K562 (cell line): ENCODE data around the gene MRPS18B. TPM values are rescaled to one million over a fixed set of nuclear protein-coding genes. Genes with fewer than 3 reads are reported as not detected.

Experiments
- BACH1 ChIP-seq: fragments of 200-800 bp; sonication (Bioruptor generic); IDR thresholded peaks from 2 replicates; pipeline ENCODE4 v1.6.1; 2016; ENCODE audit warnings: missing genetic modification characterization, missing compliant biosample characterization
- CBX8 ChIP-seq: fragments of 200-600 bp; sonication (generic); IDR thresholded peaks from 2 replicates; pipeline ENCODE4 v1.6.1; 2012; ENCODE audit warnings: borderline replicate concordance, mixed run types, low read depth, mild to moderate bottlenecking, moderate library complexity, mixed read lengths, low read length, control low read depth, inconsistent platforms; ENCODE audit not compliant: poor library complexity, severe bottlenecking; ENCODE audit errors: extremely low read depth
- ETV1 ChIP-seq: fragments of 450-650 bp; conservative IDR thresholded peaks from 2 replicates; pipeline ENCODE4 v1.6.1; 2016; ENCODE audit warnings: missing genetic modification characterization, control low read depth, low read depth, missing compliant biosample characterization
- IFI16 ChIP-seq: fragments of 250-450 bp; sonication (Bioruptor Pico); IDR thresholded peaks from 2 replicates; pipeline ENCODE4 v2.1.2; 2022; ENCODE audit warnings: mild to moderate bottlenecking, inconsistent platforms
- NFIC ChIP-seq: fragments of 450-650 bp; IDR thresholded peaks from 2 replicates; pipeline ENCODE4 v1.6.1; 2017; ENCODE audit warnings: mild to moderate bottlenecking, inconsistent platforms
- NFRKB ChIP-seq: fragments of 450-650 bp; IDR thresholded peaks from 2 replicates; pipeline ENCODE4 v1.6.1; 2016; ENCODE audit warnings: low read depth
- PML ChIP-seq: IDR thresholded peaks from 2 replicates; pipeline ENCODE4 v1.6.1; 2012; ENCODE audit warnings: low read length, inconsistent platforms
- POLR2H ChIP-seq: IDR thresholded peaks from 2 replicates; pipeline ENCODE4 v1.6.1; 2016; ENCODE audit warnings: missing genetic modification characterization, low read depth, mild to moderate bottlenecking, control low read depth, missing compliant biosample characterization, moderate library complexity
- POLR3G ChIP-seq: IDR thresholded peaks from 2 replicates; pipeline ENCODE4 v1.6.1; 2011; ENCODE audit not compliant: insufficient read length, insufficient replicate concordance; ENCODE audit errors: extremely low read depth
- ZFPM2 ChIP-seq: fragments of 250-450 bp; sonication (Bioruptor Pico); IDR thresholded peaks from 2 replicates; pipeline ENCODE4 v1.5.1; 2022; ENCODE audit warnings: mild to moderate bottlenecking
- ZNF212 ChIP-seq: fragments of 450-650 bp; formaldehyde crosslinking; IDR thresholded peaks from 2 replicates; pipeline ENCODE4 v1.4.0; 2020; ENCODE audit warnings: mild to moderate bottlenecking
- ZNF408 ChIP-seq: fragments of 250-450 bp; sonication (Bioruptor Pico); IDR thresholded peaks from 2 replicates; pipeline ENCODE4 v1.4.0; 2020; ENCODE audit warnings: low read depth, mild to moderate bottlenecking, moderate library complexity
- polyA plus RNA-seq, 8 experiments: library from polyadenylated mRNA; depleted of rRNA in 4 of 8; stranded (reverse) in 5 of 8; unstranded in 3 of 8; fragments of >200 nt; fragmentation: Nextera tagmentation in 2 of 8; fragmentation: Illumina TruSeq in 1 of 8; extraction: Ambion mirVana in 2 of 8; extraction: Trizol in 1 of 8; gene quantifications; 2 replicates each; pipeline versions ENCODE4 v1.2.1 to v1.2.3, GENCODE V29; 2011 to 2014; ENCODE audit warnings: inconsistent platforms in 1 of 8, missing spikeins in 1 of 8
- total RNA-seq, 7 experiments: library from RNA; depleted of rRNA in 6 of 7; stranded (reverse); fragments of >200 nt in 6 of 7; fragmentation: Illumina TruSeq in 2 of 7; extraction: Trizol in 2 of 7; gene quantifications; 2 replicates each; pipeline versions ENCODE4 v1.2.1 to v1.2.3, GENCODE V29; 2011 to 2021; ENCODE audit warnings: low replicate concordance in 1 of 7
- TF ChIP-seq, protein P1 (sequence below): sonication (generic); formaldehyde crosslinking; IDR thresholded peaks from 2 replicates; pipeline ENCODE4 v1.8.0; 2022; ENCODE audit warnings: mild to moderate bottlenecking, missing genetic modification reagents
- TF ChIP-seq, protein P2 (sequence below): sonication (generic); formaldehyde crosslinking; IDR thresholded peaks from 2 replicates; pipeline ENCODE4 v1.8.0; 2022; ENCODE audit warnings: mild to moderate bottlenecking, low read depth, missing genetic modification reagents
- TF ChIP-seq, protein P3 (sequence below): fragments of 450-650 bp; IDR thresholded peaks from 2 replicates; pipeline ENCODE4 v1.6.1; 2018; ENCODE audit warnings: mild to moderate bottlenecking, low read depth; ENCODE audit not compliant: partially characterized antibody
- TF ChIP-seq, protein P4 (sequence below): fragments of 450-650 bp; formaldehyde crosslinking; IDR thresholded peaks from 2 replicates; pipeline ENCODE4 v1.4.0; 2020; ENCODE audit warnings: mild to moderate bottlenecking, moderate library complexity
- TF ChIP-seq, protein P5 (sequence below): sonication (generic); formaldehyde crosslinking; IDR thresholded peaks from 2 replicates; pipeline ENCODE4 v1.9.0; 2022; ENCODE audit warnings: mild to moderate bottlenecking, missing genetic modification reagents

The MRPS18B gene
- total and polyA plus RNA-seq, 9 of the 15 experiments (the other 6 are each of a cell fraction or from before 2014, with no cell fraction given) = 132 to 383 (median 178) TPM

DNA sequence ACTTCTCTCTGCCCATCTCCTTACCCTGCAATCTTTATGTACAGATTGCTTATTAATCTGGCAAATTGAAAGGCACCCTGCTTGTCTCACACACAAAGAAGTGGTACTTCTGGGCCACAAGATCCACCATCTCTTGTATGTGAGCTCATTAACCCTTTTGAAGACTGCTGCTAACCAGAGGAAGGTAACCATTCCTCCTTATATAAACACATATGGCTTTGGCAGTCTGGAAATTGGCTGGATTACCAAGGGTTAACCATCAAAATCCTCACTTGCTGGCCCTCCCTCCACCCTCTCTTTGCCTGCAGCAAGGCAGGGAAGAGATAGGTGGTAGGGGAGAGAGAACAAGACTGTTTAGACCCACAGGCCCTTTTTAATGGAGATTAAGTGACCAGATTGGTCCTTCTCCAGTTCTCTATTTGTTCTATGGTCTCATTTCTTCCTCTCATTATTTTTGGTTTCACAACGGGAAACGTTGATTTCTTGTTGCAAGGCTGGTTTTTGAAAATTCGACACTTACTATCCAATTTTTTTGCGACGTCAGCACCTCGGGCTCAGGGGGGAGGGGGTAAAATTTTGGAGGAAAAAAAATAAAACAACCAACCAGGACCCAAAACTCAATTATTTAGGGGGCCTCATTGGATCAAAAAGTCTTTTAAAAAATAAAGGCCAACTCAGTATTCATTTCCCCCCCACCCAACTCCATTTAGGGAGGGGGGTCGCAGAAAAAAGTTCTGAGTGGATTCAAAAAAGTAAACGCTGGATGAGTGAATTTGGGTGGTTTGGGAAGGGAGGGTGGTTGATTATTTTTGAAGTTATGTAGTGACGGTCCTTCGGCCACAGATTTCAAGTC is 1.5 kb upstream of the MRPS18B start (continued):
- TF ChIP-seq, protein P1, sequence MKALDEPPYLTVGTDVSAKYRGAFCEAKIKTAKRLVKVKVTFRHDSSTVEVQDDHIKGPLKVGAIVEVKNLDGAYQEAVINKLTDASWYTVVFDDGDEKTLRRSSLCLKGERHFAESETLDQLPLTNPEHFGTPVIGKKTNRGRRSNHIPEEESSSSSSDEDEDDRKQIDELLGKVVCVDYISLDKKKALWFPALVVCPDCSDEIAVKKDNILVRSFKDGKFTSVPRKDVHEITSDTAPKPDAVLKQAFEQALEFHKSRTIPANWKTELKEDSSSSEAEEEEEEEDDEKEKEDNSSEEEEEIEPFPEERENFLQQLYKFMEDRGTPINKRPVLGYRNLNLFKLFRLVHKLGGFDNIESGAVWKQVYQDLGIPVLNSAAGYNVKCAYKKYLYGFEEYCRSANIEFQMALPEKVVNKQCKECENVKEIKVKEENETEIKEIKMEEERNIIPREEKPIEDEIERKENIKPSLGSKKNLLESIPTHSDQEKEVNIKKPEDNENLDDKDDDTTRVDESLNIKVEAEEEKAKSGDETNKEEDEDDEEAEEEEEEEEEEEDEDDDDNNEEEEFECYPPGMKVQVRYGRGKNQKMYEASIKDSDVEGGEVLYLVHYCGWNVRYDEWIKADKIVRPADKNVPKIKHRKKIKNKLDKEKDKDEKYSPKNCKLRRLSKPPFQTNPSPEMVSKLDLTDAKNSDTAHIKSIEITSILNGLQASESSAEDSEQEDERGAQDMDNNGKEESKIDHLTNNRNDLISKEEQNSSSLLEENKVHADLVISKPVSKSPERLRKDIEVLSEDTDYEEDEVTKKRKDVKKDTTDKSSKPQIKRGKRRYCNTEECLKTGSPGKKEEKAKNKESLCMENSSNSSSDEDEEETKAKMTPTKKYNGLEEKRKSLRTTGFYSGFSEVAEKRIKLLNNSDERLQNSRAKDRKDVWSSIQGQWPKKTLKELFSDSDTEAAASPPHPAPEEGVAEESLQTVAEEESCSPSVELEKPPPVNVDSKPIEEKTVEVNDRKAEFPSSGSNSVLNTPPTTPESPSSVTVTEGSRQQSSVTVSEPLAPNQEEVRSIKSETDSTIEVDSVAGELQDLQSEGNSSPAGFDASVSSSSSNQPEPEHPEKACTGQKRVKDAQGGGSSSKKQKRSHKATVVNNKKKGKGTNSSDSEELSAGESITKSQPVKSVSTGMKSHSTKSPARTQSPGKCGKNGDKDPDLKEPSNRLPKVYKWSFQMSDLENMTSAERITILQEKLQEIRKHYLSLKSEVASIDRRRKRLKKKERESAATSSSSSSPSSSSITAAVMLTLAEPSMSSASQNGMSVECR (CRISPR knock-in tag) = no peak
- TF ChIP-seq, protein P2, sequence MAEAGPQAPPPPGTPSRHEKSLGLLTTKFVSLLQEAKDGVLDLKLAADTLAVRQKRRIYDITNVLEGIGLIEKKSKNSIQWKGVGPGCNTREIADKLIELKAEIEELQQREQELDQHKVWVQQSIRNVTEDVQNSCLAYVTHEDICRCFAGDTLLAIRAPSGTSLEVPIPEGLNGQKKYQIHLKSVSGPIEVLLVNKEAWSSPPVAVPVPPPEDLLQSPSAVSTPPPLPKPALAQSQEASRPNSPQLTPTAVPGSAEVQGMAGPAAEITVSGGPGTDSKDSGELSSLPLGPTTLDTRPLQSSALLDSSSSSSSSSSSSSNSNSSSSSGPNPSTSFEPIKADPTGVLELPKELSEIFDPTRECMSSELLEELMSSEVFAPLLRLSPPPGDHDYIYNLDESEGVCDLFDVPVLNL (CRISPR knock-in tag) = no peak
- TF ChIP-seq ZFPM2 (CRISPR knock-in tag) (no peak), BACH1 (tag) (peak; percentile 37; the same call in 1 of the 2 replicates), ZNF212 (CRISPR knock-in tag) (no peak), ZNF408 (CRISPR knock-in tag) (0 out of 2 replicates have a peak, but pooled peaks have one; percentile 36), PML (peak; percentile 66; the same call in 1 of the 2 replicates), POLR2H (tag) (no peak; the same call in none of the 2 replicates), NFIC (no peak), IFI16 (CRISPR knock-in tag) (no peak), CBX8 (no peak), NFRKB (no peak), ETV1 (tag) (no peak), POLR3G (no peak)
- TF ChIP-seq, protein P3, sequence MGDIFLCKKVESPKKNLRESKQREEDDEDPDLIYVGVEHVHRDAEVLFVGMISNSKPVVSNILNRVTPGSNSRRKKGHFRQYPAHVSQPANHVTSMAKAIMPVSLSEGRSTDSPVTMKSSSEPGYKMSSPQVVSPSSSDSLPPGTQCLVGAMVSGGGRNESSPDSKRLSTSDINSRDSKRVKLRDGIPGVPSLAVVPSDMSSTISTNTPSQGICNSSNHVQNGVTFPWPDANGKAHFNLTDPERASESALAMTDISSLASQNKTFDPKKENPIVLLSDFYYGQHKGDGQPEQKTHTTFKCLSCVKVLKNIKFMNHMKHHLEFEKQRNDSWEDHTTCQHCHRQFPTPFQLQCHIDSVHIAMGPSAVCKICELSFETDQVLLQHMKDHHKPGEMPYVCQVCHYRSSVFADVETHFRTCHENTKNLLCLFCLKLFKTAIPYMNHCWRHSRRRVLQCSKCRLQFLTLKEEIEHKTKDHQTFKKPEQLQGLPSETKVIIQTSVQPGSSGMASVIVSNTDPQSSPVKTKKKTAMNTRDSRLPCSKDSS = no peak
- TF ChIP-seq, protein P4, sequence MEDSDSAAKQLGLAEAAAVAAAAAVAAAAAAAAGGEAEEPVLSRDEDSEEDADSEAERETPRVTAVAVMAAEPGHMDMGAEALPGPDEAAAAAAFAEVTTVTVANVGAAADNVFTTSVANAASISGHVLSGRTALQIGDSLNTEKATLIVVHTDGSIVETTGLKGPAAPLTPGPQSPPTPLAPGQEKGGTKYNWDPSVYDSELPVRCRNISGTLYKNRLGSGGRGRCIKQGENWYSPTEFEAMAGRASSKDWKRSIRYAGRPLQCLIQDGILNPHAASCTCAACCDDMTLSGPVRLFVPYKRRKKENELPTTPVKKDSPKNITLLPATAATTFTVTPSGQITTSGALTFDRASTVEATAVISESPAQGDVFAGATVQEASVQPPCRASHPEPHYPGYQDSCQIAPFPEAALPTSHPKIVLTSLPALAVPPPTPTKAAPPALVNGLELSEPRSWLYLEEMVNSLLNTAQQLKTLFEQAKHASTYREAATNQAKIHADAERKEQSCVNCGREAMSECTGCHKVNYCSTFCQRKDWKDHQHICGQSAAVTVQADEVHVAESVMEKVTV (CRISPR knock-in tag) = no peak
- TF ChIP-seq, protein P5, sequence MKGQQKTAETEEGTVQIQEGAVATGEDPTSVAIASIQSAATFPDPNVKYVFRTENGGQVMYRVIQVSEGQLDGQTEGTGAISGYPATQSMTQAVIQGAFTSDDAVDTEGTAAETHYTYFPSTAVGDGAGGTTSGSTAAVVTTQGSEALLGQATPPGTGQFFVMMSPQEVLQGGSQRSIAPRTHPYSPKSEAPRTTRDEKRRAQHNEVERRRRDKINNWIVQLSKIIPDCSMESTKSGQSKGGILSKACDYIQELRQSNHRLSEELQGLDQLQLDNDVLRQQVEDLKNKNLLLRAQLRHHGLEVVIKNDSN (CRISPR knock-in tag) = no peak
